Measurements from ENCODE around the gene PDE4D. TPM values are rescaled to one million over a fixed set of nuclear protein-coding genes. Genes with fewer than 3 reads are reported as not detected.

Gene PDE4D
- total and polyA plus RNA-seq, 10 of the 15 experiments (the other 5 are each of a cell fraction or from before 2014, with no cell fraction given), result 0.87 to 4.1 (median 2.2) TPM

DNA sequence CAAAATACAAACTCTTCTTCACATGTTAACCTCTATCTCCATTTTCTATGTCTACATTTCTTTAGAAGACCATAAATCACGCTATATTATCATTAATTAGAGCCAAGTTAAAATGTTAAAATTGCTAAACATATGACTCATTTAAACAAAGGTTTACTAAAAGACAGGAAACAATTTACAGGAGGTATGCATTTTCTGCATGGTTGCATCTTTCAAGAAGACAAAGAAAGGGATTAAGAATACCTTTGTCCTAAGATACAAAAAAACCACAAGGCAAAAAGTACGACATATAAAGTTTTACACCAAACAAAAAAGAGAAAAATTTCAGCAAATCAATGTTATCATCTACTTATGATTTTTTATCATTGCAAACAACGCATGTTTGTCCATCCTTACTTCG is 324.4 kb downstream of the PDE4D start (continued):
- TF ChIP-seq, protein P1, sequence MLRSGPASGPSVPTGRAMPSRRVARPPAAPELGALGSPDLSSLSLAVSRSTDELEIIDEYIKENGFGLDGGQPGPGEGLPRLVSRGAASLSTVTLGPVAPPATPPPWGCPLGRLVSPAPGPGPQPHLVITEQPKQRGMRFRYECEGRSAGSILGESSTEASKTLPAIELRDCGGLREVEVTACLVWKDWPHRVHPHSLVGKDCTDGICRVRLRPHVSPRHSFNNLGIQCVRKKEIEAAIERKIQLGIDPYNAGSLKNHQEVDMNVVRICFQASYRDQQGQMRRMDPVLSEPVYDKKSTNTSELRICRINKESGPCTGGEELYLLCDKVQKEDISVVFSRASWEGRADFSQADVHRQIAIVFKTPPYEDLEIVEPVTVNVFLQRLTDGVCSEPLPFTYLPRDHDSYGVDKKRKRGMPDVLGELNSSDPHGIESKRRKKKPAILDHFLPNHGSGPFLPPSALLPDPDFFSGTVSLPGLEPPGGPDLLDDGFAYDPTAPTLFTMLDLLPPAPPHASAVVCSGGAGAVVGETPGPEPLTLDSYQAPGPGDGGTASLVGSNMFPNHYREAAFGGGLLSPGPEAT (IDR thresholded peaks at IDR 0.05; ENCODE audit: low read depth), result no peak

DNA sequence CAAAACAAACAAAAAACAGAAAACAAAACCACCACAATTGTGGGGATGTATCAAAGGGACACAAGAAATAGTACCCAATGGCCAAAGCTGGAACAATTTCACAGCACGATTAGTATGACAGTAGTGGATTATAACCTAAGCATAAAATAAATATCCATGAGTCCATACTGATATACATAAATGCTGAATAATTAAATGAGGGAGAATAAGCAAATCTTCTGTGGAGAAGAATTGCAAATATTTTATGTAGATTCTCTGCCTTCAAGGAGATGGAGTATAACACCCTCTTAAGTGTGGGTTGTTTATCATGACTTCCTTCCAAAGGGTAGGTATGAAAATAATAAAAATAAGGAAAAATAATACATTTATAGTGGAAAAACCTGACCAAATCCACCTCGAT is 325.4 kb downstream of the PDE4D start:
- Histone ChIP-seq H3K36me3 (ENCODE audit: control insufficient read depth in 2 of 2, insufficient read depth in 2 of 2, low read length in 1 of 2) (no peaks in the 10 kb centered on the region; a peak in 1 of 4 replicates), H3K79me2 (ENCODE audit: control insufficient read depth, insufficient read depth, low read length) (no peaks in the 10 kb centered on the region), H3K9ac (ENCODE audit: control insufficient read depth, insufficient read depth, low read length) (no peak overlapping the region), H3K27me3 (replicated peaks in 1 of 2; ENCODE audit: control insufficient read depth in 2 of 2, insufficient read depth in 2 of 2, low read length in 1 of 2) (no peaks in the 10 kb centered on the region), H2AFZ (ENCODE audit: control insufficient read depth, low read depth, low read length) (no peak overlapping the region), H3K27ac (ENCODE audit: control insufficient read depth, insufficient read depth) (no peak overlapping the region), H3K4me1 (ENCODE audit: control insufficient read depth, insufficient read depth, low read length) (peaks cover 6% of the 10 kb centered on the region), H4K20me1 (ENCODE audit: control insufficient read depth, insufficient read depth) (no peaks in the 10 kb centered on the region), H3K4me3 (no peak overlapping the region), H3K9me3 (replicated peaks; ENCODE audit: control insufficient read depth, insufficient read depth, low read length) (no peaks in the 10 kb centered on the region), H3K4me2 (ENCODE audit: control insufficient read depth, insufficient read depth) (no peak overlapping the region)
- SMC1A ChIA-PET (ENCODE audit: uncharacterized antibody, unreplicated experiment), result no interaction called here
- no peak for FAIRE-seq
- ATAC-seq, result no peak
- DNase-seq (ENCODE audit: low read depth, low spot score), result no peak
- TF ChIP-seq ZNF384 (IDR thresholded peaks at IDR 0.05; ENCODE audit: borderline replicate concordance, low read depth, low read length) (no peak), JUNB (IDR thresholded peaks at IDR 0.05) (no peak), ZNF207 (IDR thresholded peaks at IDR 0.05; ENCODE audit: borderline replicate concordance) (no peak), TBL1XR1 (IDR thresholded peaks at IDR 0.05; ENCODE audit: low read depth, low read length) (no peak), NR2C1 (IDR thresholded peaks at IDR 0.05) (no peak)
- TF ChIP-seq, protein P2, sequence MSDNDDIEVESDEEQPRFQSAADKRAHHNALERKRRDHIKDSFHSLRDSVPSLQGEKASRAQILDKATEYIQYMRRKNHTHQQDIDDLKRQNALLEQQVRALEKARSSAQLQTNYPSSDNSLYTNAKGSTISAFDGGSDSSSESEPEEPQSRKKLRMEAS (IDR thresholded peaks at IDR 0.05; ENCODE audit: low read depth, low read length), result no peak
- POLR2A ChIA-PET, result no interaction called here
- RAD21 ChIA-PET (ENCODE audit: unreplicated experiment), result no interaction called here
- intact Hi-C loops (cut with micrococcal nuclease; ENCODE audit: unreplicated experiment) (no loop called here), in situ Hi-C loops (cut with MboI) (no loop called here)
- CTCF ChIA-PET, result no interaction called here
- WGBS (ENCODE audit: insufficient coverage, insufficient replicate concordance, low lambda C conversion rate, missing lambda C conversion rate), result 57% methylated on average over 2 of the region's 2 CpGs
- no TSS peak for BruUV-seq (replicated peaks)

All from GM12878 (cell line).